HG03469 (cell line): ENCODE measurements around the gene MFF.
"Not testable (repeated sequence)": the region's sequence is repeated elsewhere in the genome, so short reads cannot be mapped to it uniquely, and the experiment has no call there.

Source experiments
- ATAC-seq: cut with Tn5 transposase; IDR thresholded peaks from one replicate; pipeline ENCODE4 v1.9.1; 2021; ENCODE audit warnings: mild to moderate bottlenecking, moderate library complexity, moderate number of reproducible peaks; ENCODE audit not compliant: unreplicated experiment

MFF gene

DNA sequence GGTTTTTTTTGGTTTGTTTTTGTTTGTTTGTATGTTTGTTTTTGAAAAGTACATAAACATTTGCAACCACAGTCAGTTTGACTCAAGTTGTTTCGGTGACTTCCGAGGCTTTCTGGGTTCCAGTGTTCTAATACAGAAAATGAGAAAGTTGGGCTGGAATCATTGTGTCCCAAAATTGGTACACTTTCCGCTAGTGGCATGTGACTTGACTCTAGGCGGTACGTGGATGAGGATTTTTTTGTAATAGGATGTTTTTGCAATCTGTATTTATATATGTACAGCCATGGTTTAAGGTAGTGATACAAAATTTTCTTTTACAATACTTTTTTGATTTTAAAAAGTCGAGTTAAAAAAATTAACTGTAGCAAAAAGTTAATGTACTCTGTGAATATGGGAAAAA lies 1.7 kb downstream of the MFF start:
- ATAC-seq: no peak

DNA sequence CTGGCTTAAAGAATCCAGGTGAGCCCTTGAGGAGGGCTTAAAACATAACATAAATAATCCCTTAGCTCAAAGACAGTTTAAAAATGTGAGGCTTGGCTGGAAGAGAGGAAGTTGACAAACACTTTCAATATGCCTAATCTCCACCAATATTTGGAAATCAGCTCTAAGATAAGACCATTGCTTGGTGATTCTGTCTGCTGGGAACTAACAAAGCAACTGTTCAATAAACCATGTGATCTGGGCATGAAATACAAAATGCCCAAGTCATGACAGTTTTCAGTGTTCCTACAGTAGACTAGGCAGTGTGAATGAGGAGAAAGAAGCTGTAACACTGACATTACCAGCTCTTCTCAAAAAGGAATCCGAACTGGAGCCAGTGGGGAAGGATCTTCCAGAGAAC lies 10.7 kb downstream of the MFF start:
- no peak for ATAC-seq

DNA sequence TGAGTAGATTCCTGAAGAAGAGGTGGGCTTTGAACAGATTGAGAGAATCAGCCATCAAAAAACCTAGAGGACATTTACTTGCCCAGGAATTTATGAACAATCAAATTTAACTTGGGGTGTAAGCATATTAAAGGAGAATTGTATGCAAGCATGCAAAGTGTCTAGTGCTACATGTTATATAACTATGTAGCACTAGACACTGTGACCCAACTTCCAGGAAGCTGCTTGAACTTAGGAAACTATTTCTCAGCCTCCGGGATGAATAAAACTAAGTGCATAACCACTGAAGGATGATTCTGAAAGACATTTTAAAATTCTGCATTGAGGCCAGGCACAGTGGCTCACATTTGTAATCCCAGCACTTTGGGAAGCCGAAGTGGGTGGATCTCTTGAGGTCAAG lies 12.4 kb downstream of the MFF start:
- ATAC-seq: no peak

DNA sequence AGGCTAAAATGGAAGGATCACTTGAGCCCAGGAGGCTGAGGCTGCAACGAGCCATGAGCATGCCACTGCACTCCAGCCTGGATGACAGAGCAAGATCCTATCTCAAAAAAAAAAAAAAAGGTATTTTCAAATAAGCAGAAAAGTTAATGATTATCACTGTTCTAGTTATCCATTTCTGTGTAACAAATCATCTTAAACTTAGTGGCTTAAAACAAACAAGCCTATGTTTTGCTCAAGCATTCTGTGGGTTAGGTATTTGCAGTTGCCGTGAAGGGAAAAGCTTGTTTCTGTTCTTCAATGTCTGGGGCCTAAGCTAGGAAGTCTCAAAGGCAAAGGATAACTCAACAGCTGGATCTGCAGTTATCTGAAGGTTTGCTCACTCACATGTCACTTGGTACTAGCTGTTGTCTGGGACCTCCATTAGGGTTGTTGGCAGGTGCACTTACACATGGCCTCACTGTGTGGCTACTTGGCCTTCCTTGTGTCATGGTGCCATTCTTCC lies 14.1 kb downstream of the MFF start:
- no peak for ATAC-seq

DNA sequence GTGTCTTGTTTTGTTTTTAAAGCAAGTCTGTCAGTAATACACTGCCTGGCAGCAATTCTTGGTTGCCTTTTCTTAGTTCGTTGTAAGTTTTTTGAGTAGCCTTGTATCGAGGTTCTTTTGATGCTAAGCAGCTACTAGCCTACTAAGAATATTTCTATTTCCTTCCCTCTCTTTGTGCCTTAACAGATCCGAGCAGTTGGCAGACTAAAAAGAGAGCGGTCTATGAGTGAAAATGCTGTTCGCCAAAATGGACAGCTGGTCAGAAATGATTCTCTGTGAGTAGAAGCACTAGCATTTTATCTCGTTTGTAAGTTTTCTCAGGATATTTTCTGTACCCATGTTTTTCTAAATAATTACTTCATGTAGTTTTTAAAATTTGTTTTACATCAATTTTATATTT lies 15.1 kb downstream of the MFF start:
- no peak for ATAC-seq

- ATAC-seq: no peak
These were observed 16.5 kb downstream of the MFF start for GRCh38 chr2:227341553-227341952.

DNA sequence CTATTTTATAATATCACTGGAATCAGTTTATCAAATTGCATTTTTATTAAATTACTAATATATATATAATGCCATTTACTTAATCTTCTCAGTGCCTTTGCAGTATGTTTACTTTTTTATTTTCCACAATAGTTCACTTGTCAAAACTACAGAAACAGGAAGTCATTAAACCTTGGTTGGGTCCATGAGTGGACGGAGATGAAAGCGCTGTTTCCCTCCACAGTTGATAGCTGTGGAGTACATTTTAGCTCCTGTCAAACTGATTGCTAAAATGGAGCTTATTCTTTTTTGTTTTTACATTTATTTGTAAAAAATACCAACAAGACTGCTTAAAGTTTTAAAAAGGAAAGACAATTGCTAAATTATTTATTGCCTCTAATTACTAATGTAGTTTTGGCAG lies 19.2 kb downstream of the MFF start:
- ATAC-seq: no peak

GRCh38 chr2:227347117-227347516 lies 22.1 kb downstream of the MFF start:
- no peak for ATAC-seq

DNA sequence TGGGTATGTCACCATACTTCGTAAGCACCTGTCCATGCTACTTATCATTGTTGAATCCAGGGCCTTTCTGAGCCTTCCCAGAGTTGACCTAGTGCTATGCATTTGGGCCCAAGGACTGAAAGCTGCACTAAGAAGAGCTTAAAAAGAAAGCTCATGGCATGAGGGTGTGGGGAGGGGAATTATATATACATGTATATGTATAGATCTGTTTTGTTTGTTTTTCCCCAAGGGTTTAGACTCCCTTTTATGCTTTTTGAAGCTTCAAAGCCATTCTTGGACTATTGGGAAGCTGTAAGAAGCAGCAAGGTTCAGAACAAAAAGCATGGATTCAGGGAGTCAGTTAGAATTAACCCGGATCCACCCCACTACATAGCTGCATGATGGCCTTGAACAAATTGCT lies 23.3 kb downstream of the MFF start:
- no peak for ATAC-seq

DNA sequence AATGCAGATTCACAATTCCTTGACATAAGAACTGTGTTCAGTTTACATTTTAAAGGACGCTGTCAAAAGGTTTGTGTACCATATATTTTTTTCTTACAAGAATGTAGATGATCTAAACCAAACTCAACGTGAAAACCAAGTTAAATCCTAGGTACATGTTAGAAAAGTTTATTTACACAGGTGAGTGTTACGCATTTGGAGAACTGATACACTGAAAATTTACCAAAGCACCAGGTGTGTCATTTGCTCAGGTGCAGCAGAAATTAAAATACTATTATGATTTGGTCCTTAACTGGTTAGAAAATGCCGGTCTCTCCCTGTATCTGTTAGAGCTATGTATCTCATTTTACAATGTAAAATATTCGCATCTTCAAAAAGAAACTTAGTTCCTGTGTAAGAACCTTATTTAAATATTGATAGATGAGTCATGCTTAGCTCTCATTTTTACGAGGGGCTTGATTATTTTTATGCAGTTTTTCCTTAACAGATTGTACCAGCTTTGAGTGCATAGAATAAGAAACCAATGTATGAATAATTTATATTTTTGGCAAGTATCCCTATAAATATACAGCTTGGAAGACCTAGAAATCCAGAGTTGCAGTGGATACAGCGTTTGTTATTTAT lies 25.1 kb downstream of the MFF start:
- ATAC-seq: no peak

DNA sequence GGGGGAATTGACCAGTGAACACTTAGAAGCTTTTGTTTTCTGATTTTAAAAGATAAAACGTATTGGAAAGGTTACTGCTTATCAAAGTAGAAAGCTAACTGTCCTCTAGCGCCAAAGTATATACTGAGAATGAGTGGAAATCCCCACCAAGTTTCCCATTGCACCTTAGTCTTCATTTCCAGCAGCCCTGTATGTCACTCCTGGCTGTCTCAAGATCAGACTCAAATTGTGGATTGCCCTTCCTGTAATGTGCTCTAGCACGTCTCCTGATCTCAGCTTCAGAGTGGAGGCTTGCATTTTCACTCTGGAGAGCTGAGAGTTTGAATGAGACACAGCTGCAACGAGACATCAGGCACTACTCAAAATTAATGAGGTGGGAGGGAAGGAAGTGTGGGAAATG lies 26.6 kb downstream of the MFF start:
- ATAC-seq: peak; percentile 54

DNA sequence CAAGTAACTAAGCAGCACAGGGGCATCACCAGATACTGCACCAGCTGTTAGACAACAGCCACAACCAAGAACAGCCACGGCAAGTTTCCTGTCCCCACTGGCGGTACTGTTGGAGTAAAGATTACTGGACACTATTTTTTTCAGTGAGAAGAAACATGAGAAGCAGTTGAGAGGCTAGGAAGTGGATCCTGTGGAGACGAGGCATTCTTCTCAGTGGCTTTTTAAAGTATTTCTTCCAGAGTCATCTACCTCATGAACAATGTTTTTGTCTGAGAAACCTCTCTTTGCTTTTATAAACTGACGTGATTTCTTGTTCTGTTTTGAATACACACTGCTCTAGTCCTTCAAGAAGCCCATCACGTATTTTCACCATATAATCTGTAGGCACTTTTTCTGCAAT lies 35.3 kb downstream of the MFF start:
- ATAC-seq: no peak

- ATAC-seq: no peak
These were observed 38.7 kb downstream of the MFF start for GRCh38 chr2:227363756-227364155.

GRCh38 chr2:227364585-227365263 lies 39.7 kb downstream of the MFF start:
- not testable (repeated sequence) for ATAC-seq

DNA sequence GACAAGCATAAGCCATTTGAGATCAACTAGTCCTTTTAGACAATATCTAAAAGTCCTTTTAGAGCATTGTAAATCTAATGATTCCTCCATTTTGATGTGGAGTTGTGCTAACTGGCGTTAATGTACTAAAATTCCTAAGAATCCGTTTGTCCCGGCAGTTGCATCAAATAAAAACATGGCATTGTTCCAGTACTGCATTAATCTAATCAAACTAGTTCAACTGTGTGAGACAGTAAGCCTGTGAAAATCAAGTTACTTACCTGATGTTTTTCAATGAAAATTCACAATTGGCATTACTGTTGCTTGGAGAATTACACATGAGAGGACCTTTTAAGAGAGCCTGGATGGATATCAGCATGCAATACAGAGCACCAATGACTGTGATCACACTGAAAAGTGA lies 40.8 kb downstream of the MFF start:
- ATAC-seq: no peak

DNA sequence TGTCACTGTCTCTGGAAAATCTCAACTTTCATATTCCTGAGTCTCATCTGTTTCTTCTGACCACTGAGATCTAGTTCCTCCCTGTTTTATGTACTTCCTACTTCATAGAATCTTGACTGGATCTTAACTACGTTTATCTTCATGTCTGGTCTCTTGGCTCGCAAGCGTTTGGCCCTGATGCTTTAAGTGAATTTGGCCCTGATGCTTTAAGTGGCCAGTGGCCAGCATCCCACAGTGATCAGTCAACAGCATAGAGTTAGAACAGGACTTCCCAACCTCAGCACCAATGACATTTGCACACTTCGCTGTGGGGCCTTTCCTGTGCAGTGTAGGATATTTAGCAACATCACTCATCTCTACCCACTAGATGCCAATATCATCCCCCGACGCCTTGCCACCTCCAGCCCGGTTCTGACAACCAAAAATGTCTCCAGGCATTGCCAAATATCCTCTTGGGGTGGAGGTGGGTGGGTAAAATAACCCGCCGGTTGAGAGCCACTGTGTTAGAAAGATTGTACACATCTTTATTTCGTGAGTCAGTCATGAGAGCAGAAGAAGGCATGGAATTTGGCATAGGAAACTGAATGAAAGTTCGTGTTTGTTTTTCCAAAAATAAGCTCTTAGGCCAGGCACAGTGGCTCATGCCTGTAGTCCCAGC lies 41.8 kb downstream of the MFF start:
- ATAC-seq: no peak

- ATAC-seq: no peak
These were observed 42.4 kb downstream of the MFF start for GRCh38 chr2:227367427-227367795.

DNA sequence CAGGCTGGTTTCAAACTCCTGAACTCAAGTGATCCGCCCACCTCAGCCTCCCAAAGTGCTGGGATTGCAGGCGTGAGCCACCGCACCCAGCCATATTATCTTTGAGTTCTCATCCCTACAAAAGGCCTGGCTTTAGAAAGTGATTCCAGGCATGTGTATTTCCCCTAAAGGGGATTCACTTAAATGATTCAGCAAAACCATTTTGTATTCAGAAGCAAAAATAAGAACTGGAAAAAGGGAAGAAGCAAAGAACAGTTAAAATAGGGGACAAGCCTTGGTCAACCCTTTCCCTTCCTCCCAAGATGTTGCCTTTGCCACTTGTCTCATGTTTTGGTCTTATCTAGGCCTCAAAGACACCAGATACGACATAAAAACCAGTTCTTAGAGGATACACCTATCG lies 43.5 kb downstream of the MFF start:
- no peak for ATAC-seq

- ATAC-seq: no peak
These were observed 45.0 kb downstream of the MFF start for GRCh38 chr2:227370092-227370491.

DNA sequence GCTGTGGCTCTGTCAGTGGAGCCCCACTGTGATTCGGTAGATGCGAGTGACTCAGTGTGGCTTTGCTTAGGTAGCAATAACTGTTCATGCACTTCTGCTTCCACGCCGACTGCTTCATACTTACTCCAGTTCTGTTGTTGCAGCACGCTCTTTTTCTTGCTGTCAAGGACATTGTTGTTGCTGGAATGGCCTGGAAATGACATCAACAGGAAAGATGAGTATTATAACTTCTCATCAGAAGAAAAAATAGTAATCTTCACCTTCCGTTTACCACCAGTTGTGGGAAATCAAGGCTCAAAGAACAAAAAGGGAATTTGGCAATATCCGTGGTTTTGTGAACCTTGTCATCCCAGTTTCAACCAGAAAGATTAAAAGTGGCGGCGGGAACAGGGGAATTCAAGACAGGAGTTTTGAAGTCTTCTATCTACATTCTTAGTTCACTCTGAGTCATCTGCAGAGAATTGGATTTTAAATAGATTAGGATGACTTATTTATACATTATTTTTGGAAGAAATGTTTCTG lies 45.8 kb downstream of the MFF start:
- ATAC-seq: no peak

DNA sequence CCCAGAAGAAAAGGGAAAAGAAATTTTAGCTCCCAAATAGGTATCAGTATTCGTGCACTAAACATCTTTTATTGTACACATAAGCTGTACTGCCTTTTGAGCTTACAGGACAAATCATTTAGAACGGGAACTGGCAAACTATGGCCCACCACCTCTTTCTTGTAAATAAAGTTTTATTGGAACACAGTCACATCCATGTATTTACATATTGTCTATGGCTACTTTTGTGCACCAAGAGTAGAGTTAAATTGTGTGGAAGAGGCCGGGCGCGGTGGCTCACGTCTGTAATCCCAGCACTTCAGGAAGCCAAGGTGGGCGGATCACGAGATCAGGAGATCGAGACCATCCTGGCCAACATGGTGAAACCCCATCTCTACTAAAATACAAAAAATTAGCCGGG lies 48.3 kb downstream of the MFF start:
- ATAC-seq: no peak

GRCh38 chr2:227374158-227374557 lies 49.1 kb downstream of the MFF start:
- no peak for ATAC-seq
